PFSK-1 (cell line): ENCODE data around the gene BOC.

Experiments used
- FOXP2 ChIP-seq: optimal IDR thresholded peaks from 2 replicates; pipeline ENCODE3; 2011; ENCODE audit warnings: borderline replicate concordance, control low read depth, inconsistent platforms; ENCODE audit not compliant: insufficient read depth; ENCODE audit errors: extremely low read length, extremely low read depth
- POLR2AphosphoS5 ChIP-seq: IDR thresholded peaks from 2 replicates; pipeline ENCODE4 v1.6.1; 2012; ENCODE audit warnings: low read depth, mild to moderate bottlenecking, control low read depth, low read length, moderate library complexity
- SIN3A ChIP-seq: IDR thresholded peaks from 2 replicates; pipeline ENCODE4 v1.6.1; 2012; ENCODE audit warnings: mild to moderate bottlenecking, low read length, moderate library complexity, borderline replicate concordance; ENCODE audit not compliant: insufficient read depth
- TAF1 ChIP-seq: IDR thresholded peaks from 2 replicates; pipeline ENCODE4 v1.6.1; 2012; ENCODE audit warnings: low read length, control low read depth, borderline replicate concordance; ENCODE audit not compliant: insufficient read depth
- TF ChIP-seq, protein P1 (sequence below), 2 experiments: IDR thresholded peaks; 2 replicates each; pipeline versions ENCODE4 v1.6.1 to v1.8.0; 2011 to 2012; ENCODE audit warnings: low read depth in 2 of 2, low read length in 2 of 2, control low read depth in 1 of 2, inconsistent platforms in 1 of 2, mild to moderate bottlenecking in 1 of 2, moderate library complexity in 1 of 2; ENCODE audit not compliant: insufficient read depth in 1 of 2

DNA sequence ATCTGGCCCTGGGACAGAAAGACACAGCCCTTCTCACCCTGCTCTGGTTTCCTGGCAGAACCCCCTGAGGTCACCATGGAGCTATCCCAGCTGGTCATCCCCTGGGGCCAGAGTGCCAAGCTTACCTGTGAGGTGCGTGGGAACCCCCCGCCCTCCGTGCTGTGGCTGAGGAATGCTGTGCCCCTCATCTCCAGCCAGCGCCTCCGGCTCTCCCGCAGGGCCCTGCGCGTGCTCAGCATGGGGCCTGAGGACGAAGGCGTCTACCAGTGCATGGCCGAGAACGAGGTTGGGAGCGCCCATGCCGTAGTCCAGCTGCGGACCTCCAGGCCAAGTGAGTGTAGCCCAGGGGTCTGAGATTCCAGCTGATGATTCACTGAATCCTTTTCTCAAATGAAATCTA is 61.7 kb downstream of the BOC start:
- no peak for TF ChIP-seq POLR2AphosphoS5
- TF ChIP-seq, protein P1, sequence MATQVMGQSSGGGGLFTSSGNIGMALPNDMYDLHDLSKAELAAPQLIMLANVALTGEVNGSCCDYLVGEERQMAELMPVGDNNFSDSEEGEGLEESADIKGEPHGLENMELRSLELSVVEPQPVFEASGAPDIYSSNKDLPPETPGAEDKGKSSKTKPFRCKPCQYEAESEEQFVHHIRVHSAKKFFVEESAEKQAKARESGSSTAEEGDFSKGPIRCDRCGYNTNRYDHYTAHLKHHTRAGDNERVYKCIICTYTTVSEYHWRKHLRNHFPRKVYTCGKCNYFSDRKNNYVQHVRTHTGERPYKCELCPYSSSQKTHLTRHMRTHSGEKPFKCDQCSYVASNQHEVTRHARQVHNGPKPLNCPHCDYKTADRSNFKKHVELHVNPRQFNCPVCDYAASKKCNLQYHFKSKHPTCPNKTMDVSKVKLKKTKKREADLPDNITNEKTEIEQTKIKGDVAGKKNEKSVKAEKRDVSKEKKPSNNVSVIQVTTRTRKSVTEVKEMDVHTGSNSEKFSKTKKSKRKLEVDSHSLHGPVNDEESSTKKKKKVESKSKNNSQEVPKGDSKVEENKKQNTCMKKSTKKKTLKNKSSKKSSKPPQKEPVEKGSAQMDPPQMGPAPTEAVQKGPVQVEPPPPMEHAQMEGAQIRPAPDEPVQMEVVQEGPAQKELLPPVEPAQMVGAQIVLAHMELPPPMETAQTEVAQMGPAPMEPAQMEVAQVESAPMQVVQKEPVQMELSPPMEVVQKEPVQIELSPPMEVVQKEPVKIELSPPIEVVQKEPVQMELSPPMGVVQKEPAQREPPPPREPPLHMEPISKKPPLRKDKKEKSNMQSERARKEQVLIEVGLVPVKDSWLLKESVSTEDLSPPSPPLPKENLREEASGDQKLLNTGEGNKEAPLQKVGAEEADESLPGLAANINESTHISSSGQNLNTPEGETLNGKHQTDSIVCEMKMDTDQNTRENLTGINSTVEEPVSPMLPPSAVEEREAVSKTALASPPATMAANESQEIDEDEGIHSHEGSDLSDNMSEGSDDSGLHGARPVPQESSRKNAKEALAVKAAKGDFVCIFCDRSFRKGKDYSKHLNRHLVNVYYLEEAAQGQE (IDR thresholded peaks at IDR 0.05; ENCODE audit: insufficient read depth in 1 of 2, low read depth in 2 of 2, low read length in 2 of 2) = no peak
- TF ChIP-seq SIN3A = no peak
- no peak for TF ChIP-seq TAF1
- TF ChIP-seq FOXP2 = no peak
